ENCODE results near the gene SUMO3. TPM values are rescaled to one million over a fixed set of nuclear protein-coding genes. Genes with fewer than 3 reads are reported as not detected.

The SUMO3 gene
- total RNA-seq, 1 donor from 2014 or later = 75.2 TPM

DNA sequence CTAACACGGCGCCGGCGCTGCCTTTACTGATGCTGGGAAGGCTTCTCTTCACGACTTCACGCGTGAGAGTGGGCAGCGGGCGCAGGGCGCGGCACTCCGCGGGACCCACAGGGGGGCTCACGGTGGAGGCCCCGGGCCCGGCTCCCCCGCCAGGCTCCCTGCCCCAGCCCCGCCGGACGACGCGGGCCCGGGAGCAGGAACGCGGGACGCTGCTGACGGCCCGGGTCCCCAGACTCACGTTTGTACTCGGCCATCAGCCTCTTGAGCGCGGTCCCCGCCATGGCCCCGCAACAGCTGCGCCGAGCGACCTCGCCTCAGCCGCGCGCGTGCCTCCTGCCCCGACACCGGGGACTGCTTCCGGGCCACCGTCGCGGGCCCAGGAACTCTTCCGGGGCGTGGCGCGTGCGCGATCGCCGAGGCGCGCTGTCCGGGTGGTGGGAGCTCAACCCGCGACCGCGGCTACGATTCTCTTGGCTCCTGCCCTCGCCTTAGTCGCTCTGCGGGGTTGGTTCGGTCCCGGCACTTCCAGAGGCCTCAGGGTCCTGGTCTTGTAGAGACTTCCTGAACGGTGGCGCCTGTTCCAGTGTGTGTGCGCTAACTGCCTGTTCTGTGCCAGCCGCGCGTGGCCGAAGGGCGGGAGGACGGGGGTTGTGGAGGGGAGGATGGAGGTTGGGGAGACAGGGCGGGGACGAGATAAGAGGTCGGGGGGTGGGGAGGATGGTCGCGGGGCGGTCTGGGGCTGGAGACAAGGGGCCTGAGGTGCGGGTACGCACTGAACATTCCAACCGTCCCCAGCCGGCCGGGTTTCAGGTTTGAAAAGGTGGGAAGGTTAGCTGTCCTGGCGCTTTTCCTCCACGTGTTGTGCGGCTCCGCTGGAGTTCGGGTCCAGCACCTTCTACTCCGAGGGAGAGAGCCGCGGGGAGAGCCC is 16.1 kb downstream of the SUMO3 start, which contains the start of gene UBE2G2:
UBE2G2 (minus strand) TSS at position 353 of the 928 bp plus-strand sequence; CDS start at position 281, 72 bp downstream.
- DNase-seq = peak; percentile 85

DNA sequence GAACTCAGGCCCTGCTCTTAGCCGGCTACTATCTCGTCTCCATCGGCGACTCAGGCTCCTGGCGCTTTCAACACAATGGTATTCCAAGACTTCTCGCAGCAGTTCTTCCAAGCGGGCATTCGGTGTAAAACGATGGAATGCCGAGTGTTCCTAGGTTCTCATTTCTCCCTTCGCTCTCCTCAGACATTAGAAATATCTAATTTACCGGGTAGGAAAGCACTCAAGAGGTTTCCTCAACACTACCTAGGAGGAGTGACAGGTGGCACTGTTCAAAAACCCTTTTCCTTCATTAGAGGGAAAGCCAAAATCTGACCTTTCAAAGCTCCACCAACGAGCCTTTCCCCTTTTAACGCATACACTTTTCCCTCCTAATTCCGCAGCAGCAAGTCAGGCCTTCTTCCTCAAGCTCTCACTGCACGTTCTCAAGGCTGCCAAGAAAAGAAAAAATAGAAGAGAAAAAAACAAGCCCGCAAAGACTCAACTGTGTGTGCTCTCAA is 16.8 kb downstream of the SUMO3 start:
- DNase-seq = peak; percentile 51

DNA sequence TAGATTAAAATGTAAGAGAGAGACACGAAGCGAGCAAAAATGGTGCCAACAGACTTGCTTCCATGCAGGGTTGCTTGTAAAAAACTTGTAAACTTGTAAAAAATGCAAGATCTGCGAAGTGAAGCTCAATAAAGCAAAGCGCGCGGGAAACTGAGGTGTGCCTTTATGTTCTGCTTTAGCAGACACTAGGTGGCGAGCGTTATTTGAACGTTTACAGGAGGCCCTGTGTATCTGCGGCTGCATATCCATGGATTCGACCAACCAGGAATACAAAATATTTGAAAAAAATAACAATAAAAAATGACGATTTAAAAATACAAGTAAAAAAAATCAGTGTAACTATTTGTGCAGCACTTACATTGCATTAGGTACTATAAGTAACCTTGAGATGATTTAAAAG is 17.8 kb downstream of the SUMO3 start:
- peak; percentile 76 for DNase-seq

DNA sequence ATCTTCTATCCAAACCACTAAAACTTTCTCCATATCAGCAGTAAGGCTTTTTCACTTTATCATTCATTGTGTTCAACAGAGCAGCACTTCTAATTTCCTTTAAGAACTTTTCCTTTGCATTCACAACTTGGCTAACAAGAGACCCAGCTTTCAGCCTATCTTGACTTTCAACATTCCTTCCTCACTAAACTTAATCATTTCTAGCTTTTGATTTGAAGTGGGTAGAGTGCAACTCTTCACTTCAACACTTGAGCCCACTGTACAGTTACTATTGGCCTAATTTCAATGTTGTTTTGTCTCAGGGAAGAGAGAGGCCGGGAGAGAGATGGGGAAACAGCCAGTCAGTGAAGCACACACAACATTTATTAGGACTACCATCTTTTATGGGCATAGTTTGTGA is 18.2 kb downstream of the SUMO3 start:
- DNase-seq = no peak

DNA sequence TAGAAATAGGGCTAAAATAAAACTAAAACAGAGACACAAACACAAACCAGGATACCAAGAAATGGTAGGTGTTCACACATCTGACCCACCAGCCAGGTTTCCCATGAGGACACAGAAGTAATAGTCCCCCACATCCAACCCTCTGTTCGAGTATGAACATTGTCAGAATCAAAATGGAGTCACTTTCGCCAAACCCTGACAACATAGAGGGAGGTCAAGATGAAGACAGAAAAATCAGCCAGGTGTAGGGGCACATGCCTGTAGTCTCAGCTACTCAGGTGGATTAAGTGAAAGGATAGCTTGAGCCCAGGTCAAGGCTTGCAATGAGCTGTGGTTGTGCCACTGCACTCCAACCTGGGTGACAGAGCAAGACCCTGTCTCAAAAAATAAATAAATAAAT is 20.1 kb downstream of the SUMO3 start:
- DNase-seq = no peak

DNA sequence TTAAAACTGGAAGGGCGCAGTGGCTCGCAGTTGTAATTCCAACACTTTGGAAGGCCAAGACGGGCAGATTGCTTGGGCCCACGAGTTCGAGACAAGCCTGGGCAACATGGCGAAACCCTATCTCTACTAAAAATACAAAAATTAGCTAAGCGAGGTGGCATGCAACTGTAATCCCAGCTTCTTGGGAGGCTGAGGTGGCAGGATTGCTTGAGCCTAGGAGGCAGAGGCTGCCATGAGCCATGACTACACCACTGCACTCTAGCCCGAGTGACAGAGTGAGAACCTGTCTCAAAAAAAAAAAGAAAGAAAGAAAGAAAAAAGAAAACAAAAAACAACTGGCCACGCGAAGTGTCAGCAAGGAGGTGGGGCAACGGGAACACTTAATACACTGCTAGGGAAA is 22.5 kb downstream of the SUMO3 start:
- DNase-seq = no peak

DNA sequence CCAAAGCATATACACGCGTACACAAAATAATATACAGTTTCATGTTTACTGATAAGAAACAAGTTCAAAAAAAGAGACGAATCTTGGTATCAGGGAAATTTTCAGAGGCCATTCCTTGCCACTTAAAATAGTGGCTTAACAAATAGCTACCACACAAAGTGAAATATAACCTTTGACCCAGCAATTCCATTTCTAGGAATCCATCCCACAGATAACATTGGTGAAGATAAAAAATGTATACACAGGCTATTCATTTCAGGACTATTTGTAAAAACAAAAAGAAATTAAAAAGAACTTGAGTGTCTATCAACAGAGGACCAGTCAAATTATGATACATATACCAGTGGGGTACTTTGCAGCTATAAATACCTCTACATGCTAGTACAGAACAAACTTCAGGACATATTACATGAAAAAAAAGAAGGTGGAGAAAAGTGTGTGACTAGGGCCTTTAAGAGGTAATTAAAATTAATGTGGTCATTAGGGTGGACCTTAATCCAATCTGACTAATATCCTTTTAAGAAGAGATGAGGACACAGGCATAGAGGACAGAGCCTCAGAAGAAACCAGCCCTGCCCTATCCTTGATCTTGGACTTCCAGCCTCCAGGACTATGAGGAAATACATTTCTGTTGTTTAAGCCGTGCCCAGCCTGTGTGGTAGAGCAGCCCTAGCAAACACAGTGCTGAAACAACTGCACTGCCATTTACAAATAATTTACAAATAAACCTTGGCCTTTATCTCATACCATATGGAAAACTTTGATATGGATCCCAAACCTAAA is 24.1 kb downstream of the SUMO3 start:
- no peak for DNase-seq

DNA sequence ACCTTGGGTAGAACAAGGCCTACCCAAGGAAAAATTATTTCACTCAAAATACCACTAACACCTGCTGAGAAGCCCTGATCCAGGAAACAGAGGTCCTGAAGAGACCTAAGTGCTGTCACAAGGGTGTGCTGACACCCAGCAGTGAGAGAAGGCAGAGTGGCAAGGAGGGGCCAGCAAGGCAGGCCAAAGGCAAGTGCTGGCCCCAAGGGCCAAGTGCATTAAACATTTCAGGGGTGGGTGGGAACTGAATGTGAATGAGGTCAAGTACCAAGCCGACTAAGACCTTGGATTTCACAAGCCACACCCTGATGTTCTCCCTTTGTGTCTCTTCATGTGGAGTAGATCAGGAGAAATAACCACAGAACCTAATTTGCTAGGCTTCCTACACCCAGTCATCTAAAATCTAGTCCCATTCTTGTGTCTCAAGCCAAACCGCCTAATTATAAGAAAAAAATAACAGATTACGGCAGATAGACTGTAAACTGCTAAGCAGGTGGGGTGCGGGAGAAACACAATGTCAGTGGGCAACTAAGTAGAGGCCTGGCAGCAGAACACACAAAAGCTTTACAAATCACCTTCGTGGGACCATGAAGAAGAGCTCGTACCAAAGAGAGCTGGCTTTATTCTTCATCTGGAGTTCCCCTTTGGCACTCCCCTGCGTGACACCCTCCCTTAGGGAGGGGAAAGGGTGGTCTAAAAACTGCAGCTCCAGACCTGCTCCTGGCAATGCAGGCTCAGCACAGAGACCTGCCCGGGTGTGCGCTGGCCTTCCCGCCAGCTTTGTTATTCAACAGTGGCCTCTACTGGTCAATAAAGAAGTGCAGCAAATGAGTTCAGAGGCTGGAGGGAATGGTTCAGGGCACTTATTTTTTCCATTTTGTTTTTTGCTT is 24.9 kb downstream of the SUMO3 start:
- DNase-seq = peak; percentile 77

DNA sequence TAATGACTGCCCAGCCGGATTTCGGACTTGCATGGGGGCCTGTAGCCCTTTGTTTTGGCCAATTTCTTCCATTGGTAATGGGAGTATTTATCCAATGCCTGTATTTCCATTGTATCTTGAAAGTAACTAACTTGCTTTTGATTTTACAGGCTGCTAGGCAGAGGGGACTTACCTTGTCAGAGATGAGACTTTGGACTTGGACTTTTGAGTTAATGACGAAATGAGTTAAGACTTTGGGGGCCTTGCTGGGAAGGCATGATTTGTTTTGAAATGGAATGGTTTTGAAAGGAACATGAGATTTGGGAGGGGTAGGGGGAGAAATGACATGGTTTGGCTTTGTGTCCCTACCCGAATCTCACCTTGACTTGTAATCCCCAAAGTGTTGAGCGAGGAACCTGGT is 25.9 kb downstream of the SUMO3 start:
- no peak for DNase-seq

DNA sequence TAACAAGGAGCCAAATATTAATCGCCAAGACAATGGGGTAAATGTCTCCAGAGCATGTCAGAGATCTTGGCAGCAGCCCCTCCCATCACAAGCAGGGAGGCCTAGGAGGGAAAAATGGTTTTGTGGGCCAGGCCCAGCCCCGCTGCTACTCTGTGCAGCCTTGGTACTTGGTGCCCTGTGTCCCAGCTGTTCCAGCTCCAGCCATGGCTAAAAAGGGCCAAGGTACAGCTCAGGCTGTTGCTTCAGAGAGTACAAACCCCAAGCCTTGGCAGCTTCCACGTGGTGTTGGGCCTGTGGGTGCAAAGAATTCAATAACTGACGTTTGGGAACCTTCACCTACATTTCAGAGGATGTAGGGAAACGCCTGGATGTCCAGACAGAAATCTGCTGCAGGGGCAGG is 26.6 kb downstream of the SUMO3 start:
- DNase-seq = no peak

DNA sequence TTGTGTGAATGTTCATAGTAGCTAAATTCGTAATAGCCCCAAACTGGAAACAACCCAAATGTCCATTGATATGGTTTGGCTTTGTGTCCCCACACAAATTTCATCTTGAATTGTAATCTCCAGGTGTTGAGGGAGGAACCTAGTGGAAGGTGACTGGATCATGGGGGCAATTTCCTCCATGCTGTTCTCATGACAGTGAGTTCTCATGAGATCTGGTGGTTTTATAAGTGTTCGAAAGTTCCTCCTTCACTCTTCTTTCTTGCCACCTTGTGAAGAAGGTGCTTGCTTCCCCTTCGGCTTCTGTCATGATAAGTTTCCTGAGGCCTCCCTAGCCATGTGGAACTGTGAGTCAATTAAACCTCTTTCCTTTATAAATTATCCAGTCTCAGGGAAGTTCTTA is 27.5 kb downstream of the SUMO3 start:
- no peak for DNase-seq

DNA sequence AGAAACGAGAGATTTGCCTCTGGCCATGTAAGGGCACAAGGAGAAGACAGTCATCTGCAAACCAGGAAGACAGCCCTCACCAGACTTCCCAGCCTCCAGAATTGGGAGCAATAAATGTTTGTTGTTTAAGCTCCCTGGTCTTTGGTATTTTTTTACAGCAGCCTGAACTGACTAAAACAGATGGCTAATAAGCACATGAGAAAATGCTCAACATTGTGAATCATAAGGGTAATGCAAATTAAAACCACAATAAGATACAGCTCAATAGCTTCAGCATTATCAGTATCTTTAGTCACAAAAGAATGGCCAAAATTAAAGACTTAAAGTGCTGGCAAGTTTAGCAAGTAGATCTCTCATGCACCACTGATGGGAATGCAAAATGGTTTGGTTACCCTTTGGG is 28.0 kb downstream of the SUMO3 start:
- no peak for DNase-seq

DNA sequence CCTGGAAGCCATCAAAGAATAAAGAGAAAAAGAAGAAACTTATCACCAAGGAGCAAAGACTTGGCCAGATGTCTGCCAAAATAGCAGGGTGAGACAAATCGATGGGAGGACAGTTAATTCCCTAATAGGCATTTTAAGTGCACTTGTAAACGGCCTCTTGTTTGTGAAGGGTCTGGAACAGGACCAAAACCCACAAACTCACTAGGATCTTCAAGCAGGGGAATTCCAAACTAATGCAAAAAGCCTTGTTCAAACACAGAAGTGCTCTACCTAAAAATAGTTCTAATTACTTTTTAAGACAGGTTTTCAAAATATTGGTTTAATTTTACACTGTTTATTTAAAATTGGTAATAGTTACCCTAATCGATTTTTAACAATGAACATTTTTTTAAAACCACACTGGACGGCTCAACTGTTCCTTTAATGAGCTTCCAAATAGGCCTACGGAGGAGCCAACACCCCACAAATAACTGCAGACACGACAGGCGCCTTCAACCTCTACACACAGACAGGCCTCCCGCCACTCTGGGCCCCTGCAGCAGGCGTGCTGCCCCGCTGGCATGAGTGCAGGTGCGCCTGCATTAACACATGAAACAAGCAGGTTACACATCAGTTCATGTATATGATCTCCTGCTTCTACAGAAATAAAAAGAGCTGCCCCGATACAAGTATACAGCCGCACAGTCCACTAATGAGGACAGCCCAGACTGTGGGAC is 32.1 kb downstream of the SUMO3 start:
- DNase-seq = no peak

DNA sequence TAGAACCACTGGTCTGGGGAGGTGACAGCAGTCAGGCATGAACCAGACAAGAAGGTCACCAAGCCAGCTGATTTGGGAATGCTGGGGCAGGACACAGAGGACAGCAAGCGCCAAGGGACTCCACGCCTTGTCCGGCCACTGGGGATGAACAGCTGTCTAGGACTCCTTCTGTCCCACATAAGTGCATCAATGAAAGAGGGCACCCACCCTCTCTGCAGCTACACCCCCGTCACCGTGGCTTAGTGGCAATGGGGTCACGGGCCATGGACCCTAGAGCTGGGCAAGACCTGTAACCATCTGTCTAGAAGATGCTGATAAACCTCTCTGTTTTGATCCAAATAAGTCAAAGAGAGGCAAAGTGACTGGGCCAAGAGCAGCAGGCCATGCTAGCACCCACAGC is 33.1 kb downstream of the SUMO3 start:
- no peak for DNase-seq

DNA sequence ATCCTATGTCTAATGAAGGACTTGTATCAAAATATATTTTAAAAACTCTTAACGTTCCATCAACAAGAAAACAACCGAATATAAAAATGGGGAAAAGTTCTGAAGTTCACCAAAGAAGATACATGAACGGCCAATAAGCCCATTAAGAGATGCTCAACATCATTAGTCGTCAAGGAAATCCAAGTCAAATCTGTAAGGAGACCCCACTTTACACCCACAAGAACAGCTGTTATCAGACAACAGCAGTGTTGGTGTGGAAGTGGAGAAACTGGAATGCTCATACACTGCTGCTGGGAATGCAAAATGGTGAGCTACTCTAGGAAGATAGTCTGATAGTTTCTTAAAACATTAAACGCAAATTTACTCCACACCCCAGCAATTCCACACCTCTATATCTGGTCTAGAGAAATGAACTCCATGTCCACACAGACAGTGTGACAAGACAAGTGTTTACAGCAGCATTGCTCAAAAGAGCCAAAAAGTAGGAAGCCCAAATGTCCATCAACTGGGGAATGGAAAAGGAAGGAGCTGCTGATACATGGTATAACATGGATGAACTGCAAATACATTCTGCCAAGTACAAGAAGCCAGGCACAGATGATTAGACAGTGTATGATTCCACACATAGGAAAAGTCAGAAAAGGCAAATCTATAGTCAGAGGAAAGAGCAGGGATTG is 34.7 kb downstream of the SUMO3 start:
- no peak for DNase-seq

DNA sequence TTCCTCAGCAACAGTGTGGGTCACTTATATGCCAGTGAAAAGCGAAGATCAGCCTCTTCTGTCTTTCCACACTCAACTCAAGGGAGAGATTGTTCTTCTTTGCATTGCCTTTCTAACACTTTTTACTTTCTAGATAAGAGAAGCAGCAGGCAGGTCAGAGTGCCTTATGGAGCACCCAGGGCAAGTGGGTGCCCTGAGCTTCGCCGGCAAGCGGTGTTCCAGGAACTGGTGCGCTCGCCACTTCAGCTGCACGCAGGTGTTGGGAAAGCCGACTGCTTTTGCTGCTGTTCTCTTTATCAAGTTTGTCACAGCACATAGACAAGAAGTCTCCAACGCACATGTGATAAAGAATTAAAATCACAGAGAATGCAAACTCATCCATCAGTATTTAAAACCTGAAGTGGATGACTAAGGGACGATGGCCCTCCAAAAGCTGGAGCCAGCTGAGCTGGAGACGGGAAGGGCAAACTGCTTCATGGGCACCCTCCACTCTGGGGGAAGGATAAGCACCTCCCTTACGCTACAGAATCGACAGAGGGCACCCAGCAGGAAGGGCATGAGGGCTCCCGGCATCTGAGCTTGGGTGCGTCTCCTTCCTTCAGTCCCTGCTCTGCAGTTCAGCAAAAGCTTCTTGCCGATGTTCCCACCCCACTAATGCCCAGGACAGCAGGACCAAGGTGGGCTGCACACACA is 36.9 kb downstream of the SUMO3 start:
- no peak for DNase-seq

DNA sequence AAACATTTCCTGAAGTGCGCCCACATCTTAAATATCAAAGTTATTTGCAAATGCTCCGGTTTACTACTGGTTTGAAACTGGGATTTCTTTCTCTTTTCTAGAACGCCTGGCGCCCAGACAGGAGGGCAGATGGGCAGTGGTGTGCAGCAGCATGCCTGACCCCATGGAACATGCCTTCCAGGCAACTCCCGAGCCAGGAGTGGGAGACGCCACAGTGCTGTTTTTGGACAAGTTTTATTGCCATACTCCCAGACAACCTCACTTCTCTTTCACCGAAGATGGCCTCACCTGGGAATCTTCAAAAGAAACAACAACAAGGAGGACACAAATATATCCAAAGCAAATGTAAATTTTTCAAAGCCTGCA is 37.7 kb downstream of the SUMO3 start:
- no peak for DNase-seq

DNA sequence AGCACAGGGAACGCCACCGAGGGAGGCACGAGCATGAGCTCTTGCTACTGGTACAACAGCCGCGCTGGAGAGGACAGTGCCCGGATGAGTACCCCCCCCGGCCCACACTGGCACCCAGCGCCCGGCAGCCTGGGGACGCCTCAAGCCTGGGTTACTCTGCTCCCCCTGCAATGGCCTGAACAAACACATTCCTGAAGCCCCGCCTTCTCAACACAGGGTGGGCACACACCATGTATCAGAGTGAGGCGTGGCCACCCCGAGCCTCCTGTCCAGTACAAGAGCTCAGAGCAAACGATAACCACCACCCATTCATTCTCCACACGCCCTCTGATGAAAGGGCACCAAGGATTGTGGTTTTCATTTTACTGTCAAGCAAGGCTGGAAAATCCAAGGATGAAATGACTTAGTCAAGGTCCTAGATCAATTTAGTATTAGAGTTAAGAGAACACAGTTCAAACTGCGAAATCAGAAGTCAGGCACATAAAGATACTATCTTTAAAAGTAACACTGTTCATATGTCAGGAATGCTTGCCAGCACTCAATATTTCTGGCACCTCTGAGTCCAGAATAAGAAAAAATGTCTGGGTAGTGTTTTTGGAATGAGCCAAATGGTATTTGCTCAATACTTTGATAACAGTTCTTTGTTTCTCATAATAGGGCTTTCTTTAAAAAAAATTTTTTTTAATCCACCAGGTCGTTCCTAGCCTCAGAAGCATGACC is 38.3 kb downstream of the SUMO3 start:
- DNase-seq = no peak

DNA sequence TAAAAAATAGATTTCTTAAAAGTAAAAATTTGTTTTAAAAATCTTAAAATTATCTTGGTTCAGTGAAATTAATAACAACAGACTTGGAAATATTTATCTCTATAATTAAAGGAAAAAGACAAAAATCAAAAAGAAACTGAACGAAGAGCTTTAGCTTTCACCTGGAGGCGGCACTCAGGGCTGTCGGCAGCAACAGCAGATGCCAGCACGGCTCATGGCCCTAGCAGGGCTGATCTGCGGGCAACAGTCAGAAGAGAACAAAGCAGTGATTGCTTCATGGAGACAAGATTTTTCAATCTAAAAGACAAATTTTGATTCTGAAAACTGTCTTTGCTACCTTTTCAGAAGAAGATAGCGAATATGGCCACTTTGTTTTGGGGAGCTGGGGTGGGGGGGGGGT is 38.9 kb downstream of the SUMO3 start:
- DNase-seq = no peak

DNA sequence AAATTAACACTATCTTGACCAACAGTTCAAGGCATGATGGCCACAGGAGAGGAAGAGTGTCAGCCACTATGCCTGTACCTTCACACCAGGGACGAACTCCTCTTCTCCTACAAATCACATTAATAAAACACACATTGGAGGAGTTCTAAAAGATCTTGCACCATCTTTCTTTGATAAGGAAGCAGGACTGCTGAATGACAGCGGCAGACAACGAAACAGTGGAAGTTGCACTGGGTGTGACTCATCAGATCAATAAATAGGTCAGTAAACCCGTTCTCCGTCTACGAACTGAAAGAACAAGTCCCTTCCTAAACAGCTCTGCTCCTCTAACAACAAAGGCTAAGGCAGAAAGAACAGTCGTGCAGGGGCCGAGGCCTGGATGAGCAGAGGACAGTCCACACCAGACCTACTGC is 39.4 kb downstream of the SUMO3 start:
- peak; percentile 42 for DNase-seq
